ENCODE data around the gene ARPP21. TPM values are rescaled to one million over a fixed set of nuclear protein-coding genes. Genes with fewer than 3 reads are reported as not detected.
"Not testable (repeated sequence)": the region's sequence is repeated elsewhere in the genome, so short reads cannot be mapped to it uniquely, and the experiment has no call there.

Gene ARPP21
- total and polyA plus RNA-seq, 9 donors = not detected

GRCh38 chr3:35602395-35602936 lies 36.9 kb upstream of the ARPP21 start:
- no peaks in the 10 kb centered on the region for H3K4me1 ChIP-seq (ENCODE audit: insufficient read depth)
- H3K27me3 ChIP-seq = no peaks in the 10 kb centered on the region
- no peaks in the 10 kb centered on the region for H3K36me3 ChIP-seq
- H3K4me3 ChIP-seq = no peak overlapping the region
- DNase-seq = no peak
- no peak overlapping the region for H3K27ac ChIP-seq
- no peaks in the 10 kb centered on the region for H3K9me3 ChIP-seq
- 41 to 50% (median 50%) methylated on average over 7 of the region's 7 CpGs for WGBS, 3 donors
- intact Hi-C loops (cut with DNase I) = no loop called here
- TF ChIP-seq EP300 (IDR thresholded peaks at IDR 0.05) (no peak), CTCF (IDR thresholded peaks at IDR 0.05) (no peak), POLR2A (IDR thresholded peaks at IDR 0.05) (no peak)

- intact Hi-C loops (cut with DNase I) = no loop called here
- WGBS, 3 donors = 30 to 51% (median 33%) methylated on average over 3 of the region's 3 CpGs
Observed at GRCh38 chr3:35616346-35616745, 23.0 kb upstream of the ARPP21 start.

GRCh38 chr3:35617370-35617769 lies 22.0 kb upstream of the ARPP21 start:
- Histone ChIP-seq H3K4me3 (no peak overlapping the region), H3K4me1 (ENCODE audit: insufficient read depth) (no peaks in the 10 kb centered on the region), H3K27ac (no peak overlapping the region), H3K27me3 (no peaks in the 10 kb centered on the region), H3K36me3 (no peaks in the 10 kb centered on the region), H3K9me3 (no peaks in the 10 kb centered on the region)
- 92 to 100% (median 93%) methylated on average over 1 of the region's 1 CpG for WGBS, 3 donors
- TF ChIP-seq CTCF (IDR thresholded peaks at IDR 0.05) (no peak), EP300 (IDR thresholded peaks at IDR 0.05) (no peak), POLR2A (IDR thresholded peaks at IDR 0.05) (no peak)
- no peak for DNase-seq
- intact Hi-C loops (cut with DNase I) = no loop called here

More at GRCh38 chr3:35616346-35616745, 23.0 kb upstream of the ARPP21 start:
- H3K36me3 ChIP-seq = no peaks in the 10 kb centered on the region
- H3K27ac ChIP-seq = no peak overlapping the region
- H3K4me1 ChIP-seq (ENCODE audit: insufficient read depth) = no peaks in the 10 kb centered on the region
- TF ChIP-seq EP300 (IDR thresholded peaks at IDR 0.05) = no peak
- no peak for TF ChIP-seq POLR2A (IDR thresholded peaks at IDR 0.05)
- no peak for TF ChIP-seq CTCF (IDR thresholded peaks at IDR 0.05)
- no peak overlapping the region for H3K4me3 ChIP-seq
- no peaks in the 10 kb centered on the region for H3K9me3 ChIP-seq
- H3K27me3 ChIP-seq = no peaks in the 10 kb centered on the region
- no peak for DNase-seq

- H3K27ac ChIP-seq; H3K27me3 ChIP-seq; H3K9me3 ChIP-seq; H3K4me3 ChIP-seq; H3K36me3 ChIP-seq; H3K4me1 ChIP-seq (ENCODE audit: insufficient read depth); intact Hi-C loops (cut with DNase I); DNase-seq: not testable (repeated sequence)
- WGBS, 3 donors = 78 to 87% (median 80%) methylated on average over 2 of the region's 2 CpGs
Observed at GRCh38 chr3:35620238-35620637, 19.1 kb upstream of the ARPP21 start.

- intact Hi-C loops (cut with DNase I) = no loop called here
- Histone ChIP-seq H3K4me1 (ENCODE audit: insufficient read depth) (no peaks in the 10 kb centered on the region), H3K27ac (no peak overlapping the region), H3K9me3 (no peaks in the 10 kb centered on the region), H3K27me3 (no peaks in the 10 kb centered on the region), H3K4me3 (no peak overlapping the region), H3K36me3 (no peaks in the 10 kb centered on the region)
- DNase-seq = no peak
- no peak for TF ChIP-seq POLR2A (IDR thresholded peaks at IDR 0.05)
- no peak for TF ChIP-seq CTCF (IDR thresholded peaks at IDR 0.05)
- TF ChIP-seq EP300 (IDR thresholded peaks at IDR 0.05) = no peak
- WGBS, 3 donors = 73 to 89% (median 82%) methylated on average over 2 of the region's 2 CpGs
Observed at GRCh38 chr3:35624698-35625097, 14.6 kb upstream of the ARPP21 start.
